SK-N-SH (cell line): Measurements from ENCODE around the gene SMAD4. TPM values are rescaled to one million over a fixed set of nuclear protein-coding genes. Genes with fewer than 3 reads are reported as not detected.

ENCODE experiments used
- CTCF ChIA-PET: fragments of 300-600, 350-600 bp; formaldehyde crosslinking; extraction: SDS; loops from one replicate; lab custom pipeline; 2021; lab: Yijun Ruan, JAX
- POLR2A ChIA-PET: fragments of 350-600 bp; sonication (Branson Sonifier 250); formaldehyde crosslinking; extraction: SDS; loops from one replicate; lab custom pipeline; 2020; ENCODE audit warnings: antibody characterized with exemption, inconsistent platforms; lab: Yijun Ruan, JAX
- DNase-seq: peaks from one replicate; pipeline ENCODE4 v3.0.0; 2012
- H2AFZ ChIP-seq: fragments of 200-600 bp; sonication (generic); 2 replicates; pipeline ENCODE4 v1.8.1; 2016; ENCODE audit warnings: antibody characterized with exemption, mild to moderate bottlenecking, low read depth
- H3F3A ChIP-seq: fragments of 200-600 bp; sonication (generic); replicated peaks from 2 replicates; pipeline ENCODE3; 2016; ENCODE audit warnings: antibody characterized with exemption, mild to moderate bottlenecking; ENCODE audit not compliant: insufficient read depth
- H3K27ac ChIP-seq, 2 experiments: fragments of 200-500 bp in 1 of 2; fragments of 200-600 bp in 1 of 2; sonication (Bioruptor generic) in 1 of 2; sonication (generic), shearing (Covaris generic) in 1 of 2; 2 replicates each; pipeline versions ENCODE4 v1.5.1 to v1.6.1; 2014 to 2016; ENCODE audit warnings: low read depth in 2 of 2, inconsistent platforms in 1 of 2, low read length in 1 of 2, mild to moderate bottlenecking in 1 of 2, mixed read lengths in 1 of 2
- H3K27me3 ChIP-seq: fragments of 200-600 bp; sonication (generic), shearing (Covaris generic); 2 replicates; pipeline ENCODE4 v1.6.1; 2016; ENCODE audit warnings: mixed run types; ENCODE audit not compliant: insufficient read depth
- H3K36me3 ChIP-seq, 2 experiments: fragments of 200-500 bp in 1 of 2; fragments of 200-600 bp in 1 of 2; sonication (Bioruptor generic) in 1 of 2; sonication (generic) in 1 of 2; replicated peaks in 1 of 2; 2 replicates each; pipeline versions ENCODE3 to v1.5.1; 2014 to 2016; ENCODE audit warnings: low read length in 1 of 2, mild to moderate bottlenecking in 1 of 2; ENCODE audit not compliant: insufficient read depth in 2 of 2, control insufficient read depth in 1 of 2
- H3K4me1 ChIP-seq, 2 experiments: fragments of 200-500 bp in 1 of 2; fragments of 200-600 bp in 1 of 2; sonication (Bioruptor generic) in 1 of 2; sonication (generic), shearing (Covaris generic) in 1 of 2; 2 replicates each; pipeline versions ENCODE4 v1.5.1 to v1.6.1; 2014 to 2016; ENCODE audit warnings: low read depth in 1 of 2, low read length in 1 of 2, mixed run types in 1 of 2; ENCODE audit not compliant: insufficient read depth in 2 of 2, control insufficient read depth in 1 of 2
- H3K4me2 ChIP-seq: fragments of 200-600 bp; sonication (generic), shearing (Covaris generic); 2 replicates; pipeline ENCODE4 v1.6.1; 2017; ENCODE audit warnings: mixed run types
- H3K4me3 ChIP-seq, 2 experiments: fragments of 200-500 bp in 1 of 2; fragments of 200-600 bp in 1 of 2; sonication (Bioruptor generic) in 1 of 2; sonication (generic), shearing (Covaris generic) in 1 of 2; 2 replicates each; pipeline versions ENCODE4 v1.5.1 to v1.8.1; 2014 to 2016; ENCODE audit warnings: low read depth in 2 of 2, inconsistent platforms in 1 of 2, low read length in 1 of 2, mild to moderate bottlenecking in 1 of 2, mixed read lengths in 1 of 2, moderate library complexity in 1 of 2
- H3K79me2 ChIP-seq: fragments of 200-600 bp; sonication (generic); 2 replicates; pipeline ENCODE4 v1.8.1; 2017; ENCODE audit warnings: mild to moderate bottlenecking; ENCODE audit not compliant: insufficient read depth
- H3K9ac ChIP-seq: fragments of 200-600 bp; sonication (generic); 2 replicates; pipeline ENCODE4 v1.6.1; 2017; ENCODE audit warnings: mixed run types
- H3K9me2 ChIP-seq: fragments of 200-600 bp; sonication (generic); 2 replicates; pipeline ENCODE4 v1.6.1; 2017; ENCODE audit warnings: mixed run types
- H3K9me3 ChIP-seq: fragments of 200-600 bp; sonication (generic); 2 replicates; pipeline ENCODE4 v1.6.1; 2017; ENCODE audit warnings: mixed run types, mild to moderate bottlenecking, moderate library complexity
- H4K20me1 ChIP-seq: fragments of 200-600 bp; sonication (generic); 2 replicates; pipeline ENCODE4 v1.6.1; 2017; ENCODE audit warnings: mild to moderate bottlenecking, mixed run types; ENCODE audit not compliant: insufficient read depth
- ELF1 ChIP-seq: IDR thresholded peaks from 2 replicates; pipeline ENCODE4 v1.4.0; 2012
- IRF3 ChIP-seq: fragments of 150-350 bp; IDR thresholded peaks from 2 replicates; pipeline ENCODE4 v1.6.1; 2016; ENCODE audit warnings: mild to moderate bottlenecking, low read depth, low read length
- JUND ChIP-seq: IDR thresholded peaks from 2 replicates; pipeline ENCODE4 v1.4.0; 2012
- MXI1 ChIP-seq: IDR thresholded peaks from 2 replicates; pipeline ENCODE4 v1.6.1; 2012; ENCODE audit warnings: mild to moderate bottlenecking, low read depth, low read length, improper control_type of control experiment
- NRF1 ChIP-seq: IDR thresholded peaks from 2 replicates; pipeline ENCODE4 v1.6.1; 2012; ENCODE audit warnings: low read depth, mild to moderate bottlenecking, low read length
- PBX3 ChIP-seq: IDR thresholded peaks from 2 replicates; pipeline ENCODE4; 2012
- RCOR1 ChIP-seq: fragments of 150-350 bp; IDR thresholded peaks from 2 replicates; pipeline ENCODE4 v1.6.1; 2017; ENCODE audit warnings: antibody characterized with exemption, low read length
- RXRA ChIP-seq: IDR thresholded peaks from 2 replicates; pipeline ENCODE4 v1.4.0; 2012; ENCODE audit warnings: low read depth, mild to moderate bottlenecking, borderline replicate concordance
- SIN3A ChIP-seq: IDR thresholded peaks from 2 replicates; pipeline ENCODE4 v1.6.1; 2012; ENCODE audit warnings: low read depth, mild to moderate bottlenecking, low read length, moderate library complexity, borderline replicate concordance
- SMC3 ChIP-seq: IDR thresholded peaks from 2 replicates; pipeline ENCODE4 v1.6.1; 2012; ENCODE audit warnings: low read depth, low read length, improper control_type of control experiment
- TCF12 ChIP-seq: IDR thresholded peaks from 2 replicates; pipeline ENCODE4 v1.4.0; 2012
- TEAD4 ChIP-seq: IDR thresholded peaks from 2 replicates; pipeline ENCODE4 v1.4.0; 2012; ENCODE audit warnings: mild to moderate bottlenecking, borderline replicate concordance; ENCODE audit not compliant: insufficient read depth
- USF1 ChIP-seq: IDR thresholded peaks from 2 replicates; pipeline ENCODE4 v1.4.0; 2012; ENCODE audit warnings: low read depth, borderline replicate concordance
- YY1 ChIP-seq: IDR thresholded peaks from 2 replicates; pipeline ENCODE4 v1.4.0; 2012; ENCODE audit warnings: low read depth, mild to moderate bottlenecking
- WGBS: methylation state at CpG from one replicate; pipeline ENCODE4 v1.1.6; 2017; ENCODE audit warnings: low lambda C conversion rate; 5-methylcytosine and 5-hydroxymethylcytosine counted together
- polyA plus RNA-seq, 3 experiments: library from polyadenylated mRNA; depleted of rRNA; stranded (reverse); fragments of >200 nt; gene quantifications; 2 replicates each; pipeline ENCODE4 v1.2.3, GENCODE V29; 2012

Gene SMAD4
- polyA plus RNA-seq, 1 of the 3 experiments (the other 2 are of a cell fraction), result 43.3 TPM

- 92% methylated on average over 3 of the region's 3 CpGs for WGBS
- POLR2A ChIA-PET, result no interaction called here
- Histone ChIP-seq H3K9ac (no peak overlapping the region), H3K79me2 (peaks cover 77% of the 10 kb centered on the region), H3K4me2 (no peak overlapping the region), H4K20me1 (peaks cover 6% of the 10 kb centered on the region; the same call in 1 of the 2 replicates), H2AFZ (no peak overlapping the region), H3K27ac (no peak overlapping the region), H3K36me3 (peaks cover 73% of the 10 kb centered on the region in 2 experiments), H3K4me3 (no peak overlapping the region)
- no peak for DNase-seq
- TF ChIP-seq RCOR1, result no peak
- no peak for TF ChIP-seq RXRA
- no peak for TF ChIP-seq JUND
- no peak for TF ChIP-seq SMC3
- no peak for TF ChIP-seq MXI1
- TF ChIP-seq TEAD4, result no peak
- TF ChIP-seq USF1, result no peak
- TF ChIP-seq NRF1, result no peak
- no peak for TF ChIP-seq IRF3
- no peak for TF ChIP-seq YY1
- no peak for TF ChIP-seq SIN3A
- TF ChIP-seq, all 33 proteins: peak for 0
- no peaks in the 10 kb centered on the region; a peak in 1 of 4 replicates for H3K4me1 ChIP-seq
- H3K27me3 ChIP-seq, result no peaks in the 10 kb centered on the region
- H3F3A ChIP-seq, result no peaks in the 10 kb centered on the region
- no peaks in the 10 kb centered on the region for H3K9me2 ChIP-seq
- H3K9me3 ChIP-seq, result no peaks in the 10 kb centered on the region
- CTCF ChIA-PET, result interaction anchor here (1.0 to 1.7 kb wide), 3 partner anchors 14 to 235 kb away, joined by 3 to 4 read pairs (median 4); no protein-coding TSS in a partner anchor
Observed at GRCh38 chr18:51054764-51055163, 24.8 kb downstream of the SMAD4 start.

GRCh38 chr18:51059969-51060368, 30.0 kb downstream of the SMAD4 start:
- no peak overlapping the region for H3K9ac ChIP-seq
- H4K20me1 ChIP-seq, result no peaks in the 10 kb centered on the region; the same call in 1 of the 2 replicates
- H3K27me3 ChIP-seq, result no peaks in the 10 kb centered on the region
- ChIA-PET CTCF (interaction anchor here (0.8 to 1.5 kb wide), 3 partner anchors 9 to 244 kb away, joined by 4 to 7 read pairs (median 5); no protein-coding TSS in a partner anchor), POLR2A (no interaction called here)
- no peak overlapping the region for H3K27ac ChIP-seq
- no peak overlapping the region for H3K4me2 ChIP-seq
- H3K9me2 ChIP-seq, result no peaks in the 10 kb centered on the region
- DNase-seq, result no peak
- no peaks in the 10 kb centered on the region; a peak in 1 of 4 replicates for H3K4me1 ChIP-seq
- peaks cover 75 to 91% of the 10 kb centered on the region in 2 experiments for H3K36me3 ChIP-seq
- WGBS, result 80% methylated on average over 3 of the region's 3 CpGs
- no peak overlapping the region for H2AFZ ChIP-seq
- peaks cover 4% of the 10 kb centered on the region for H3F3A ChIP-seq
- H3K79me2 ChIP-seq, result peaks cover 47% of the 10 kb centered on the region
- no peak overlapping the region for H3K4me3 ChIP-seq
- TF ChIP-seq PBX3 (no peak), TCF12 (no peak), ELF1 (no peak), SMC3 (no peak)
- H3K9me3 ChIP-seq, result no peaks in the 10 kb centered on the region
